Measurements from ENCODE around the gene NAT14.

Gene NAT14

DNA sequence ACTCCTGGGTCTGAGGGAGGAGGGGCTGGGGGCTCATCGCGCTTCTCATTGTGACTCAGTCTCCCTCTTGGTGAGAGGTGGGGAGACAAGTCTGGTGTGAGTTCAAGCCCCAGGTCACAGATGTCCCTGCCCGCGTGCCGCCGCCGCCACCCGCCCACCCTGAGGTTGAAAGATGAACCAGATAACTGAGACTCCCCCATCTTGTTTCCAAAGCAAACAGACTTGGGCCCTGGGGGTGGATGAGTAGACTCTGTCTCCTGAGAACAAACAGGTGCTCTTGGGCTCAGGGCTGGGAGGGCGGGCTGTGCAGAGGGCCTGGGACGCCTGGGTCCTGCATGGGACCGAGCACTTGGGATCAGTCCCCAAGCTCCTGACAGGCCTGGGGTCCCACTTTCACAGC is 51.4 kb downstream of the NAT14 start:
- DNase-seq (no peak), ATAC-seq (no peak)

Measured in stimulated activated naive CD8-positive, alpha-beta T cell treated with anti-CD3 and anti-CD28 coated beads, Interleukin-15, Interleukin-2, amounts not matched to agents 100 U/mL and 50 U/mL, for 24 hours (primary cell).